CD4-positive, alpha-beta T cell (primary cell): ENCODE measurements around the gene NR3C2. TPM values are rescaled to one million over a fixed set of nuclear protein-coding genes. Genes with fewer than 3 reads are reported as not detected.
A peak's percentile ranks its signal among the peaks of the same experiment; 100 is the strongest.

ENCODE experiments used
- ATAC-seq: fragments of 200-7000 bp; cut with Tn5 transposase; one replicate; pipeline ENCODE4 v1.10.0; 2022; ENCODE audit warnings: mild to moderate bottlenecking; ENCODE audit not compliant: poor library complexity
- CTCF ChIA-PET: fragments of 350-600 bp; sonication (Branson Sonifier 250); formaldehyde crosslinking; loops from one replicate; lab custom pipeline; 2021; ENCODE audit warnings: antibody characterized with exemption, inconsistent platforms; lab: Charles Lee
- POLR2A ChIA-PET: fragments of 350-600 bp; sonication (Branson Sonifier 250); formaldehyde crosslinking; loops from one replicate; lab custom pipeline; 2021; ENCODE audit warnings: antibody characterized with exemption, inconsistent platforms; lab: Charles Lee
- DNase-seq, 14 experiments: peaks; one replicate each; pipeline ENCODE4 v3.0.0-alpha.2; 2013 to 2020; ENCODE audit warnings: mixed read lengths in 2 of 14
- H3K27ac ChIP-seq, 2 donors: one replicate each; pipeline versions ENCODE4 v1.5.1 to v1.7.0; 2013; ENCODE audit warnings: low read length in 2 of 2, low read depth in 1 of 2, mild to moderate bottlenecking in 1 of 2
- H3K27me3 ChIP-seq, 2 experiments: 1 replicate in 1 of 2; 2 replicates in 1 of 2; pipeline versions ENCODE4 v1.6.1 to v1.7.0; 2013; ENCODE audit warnings: low read length in 2 of 2, control low read depth in 1 of 2, mild to moderate bottlenecking in 1 of 2, moderate library complexity in 1 of 2; ENCODE audit not compliant: insufficient read depth in 2 of 2, control insufficient read depth in 1 of 2
- H3K36me3 ChIP-seq: one replicate; pipeline ENCODE4 v1.6.1; 2013; ENCODE audit warnings: low read length, control low read depth; ENCODE audit not compliant: insufficient read depth
- H3K4me1 ChIP-seq: one replicate; pipeline ENCODE4 v1.6.1; 2013; ENCODE audit warnings: low read length, control low read depth; ENCODE audit not compliant: insufficient read depth
- H3K4me3 ChIP-seq: one replicate; pipeline ENCODE4 v1.5.1; 2013; ENCODE audit warnings: mild to moderate bottlenecking, low read length, moderate library complexity
- H3K9me3 ChIP-seq, 2 experiments: 1 replicate in 1 of 2; 2 replicates in 1 of 2; pipeline versions ENCODE4 v1.6.1 to v1.7.0; 2013; ENCODE audit warnings: low read length in 2 of 2, mild to moderate bottlenecking in 2 of 2, control low read depth in 1 of 2, moderate library complexity in 1 of 2; ENCODE audit not compliant: control insufficient read depth in 1 of 2, insufficient read depth in 1 of 2
- H3K27ac Mint-ChIP-seq: one replicate; pipeline ENCODE4 v1.8.0; 2020; ENCODE audit warnings: mixed read lengths
- H3K27me3 Mint-ChIP-seq: one replicate; pipeline ENCODE4 v1.8.0; 2021; ENCODE audit warnings: mixed read lengths
- H3K36me3 Mint-ChIP-seq: one replicate; pipeline ENCODE4 v1.8.0; 2021; ENCODE audit warnings: low read depth, mixed read lengths
- H3K4me1 Mint-ChIP-seq: one replicate; pipeline ENCODE4 v1.8.0; 2021; ENCODE audit warnings: low read depth, mixed read lengths
- H3K4me3 Mint-ChIP-seq: one replicate; pipeline ENCODE4 v1.8.0; 2020; ENCODE audit warnings: mild to moderate bottlenecking, mixed read lengths
- H3K9me3 Mint-ChIP-seq: one replicate; pipeline ENCODE4 v1.8.0; 2020; ENCODE audit warnings: mixed read lengths
- CTCF ChIP-seq: fragments of 200-600 bp; IDR thresholded peaks from one replicate; pipeline ENCODE4 v1.8.0; 2022; ENCODE audit warnings: antibody characterized with exemption, mild to moderate bottlenecking
- intact Hi-C, 2 experiments: fragments of 100-400 bp; cut with DNase I in 1 of 2; cut with micrococcal nuclease in 1 of 2; formaldehyde crosslinking; loops; one replicate each; pipeline versions ENCODE4 v1.15.1 to v1.9.0; 2023 to 2025; cut with DNase I, micrococcal nuclease
- total RNA-seq, 174 experiments: library from RNA in 2 of 174; stranded (reverse) in 2 of 174; gene quantifications; one replicate each; pipeline ENCODE4 v1.2.3 and lab custom pipeline; 2021 to 2026

The NR3C2 gene
- total RNA-seq, 2 experiments from 2014 or later, result 31.6 to 35.0 TPM

- ChIA-PET POLR2A (interaction anchor here (0.6 to 2.1 kb wide), 2 partner anchors 23 to 72 kb away, joined by 3 to 19 read pairs; no protein-coding TSS in a partner anchor), CTCF (no interaction called here)
- H3K27ac Mint-ChIP-seq, result peak overlapping the region; percentile 92
These were observed 5.9 kb upstream of the NR3C2 start for GRCh38 chr4:148448141-148448540.

DNA sequence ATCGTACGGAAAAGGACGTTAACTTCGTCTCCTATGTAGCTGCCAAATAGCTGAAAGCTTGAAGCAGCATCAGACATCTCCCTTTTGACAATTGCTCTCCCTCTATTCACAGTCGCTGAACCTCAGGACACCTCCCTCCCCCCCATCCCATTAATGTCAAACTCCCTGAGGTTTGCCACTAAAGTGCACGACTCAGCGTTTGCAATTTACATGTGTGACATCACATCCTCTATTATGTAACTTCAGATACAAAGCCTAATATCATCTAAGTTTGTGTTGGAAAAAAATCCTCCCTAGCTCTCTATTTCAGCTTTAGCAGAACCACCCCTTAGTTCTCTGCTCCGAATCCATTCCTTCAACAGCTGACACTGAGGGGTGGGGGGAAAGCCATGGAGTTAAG, 5.5 kb upstream of the NR3C2 start:
- intact Hi-C loops, result loop anchor here (5.0 to 10.0 kb wide), 4 partner anchors 163 to 763 kb away; partner anchors contain the start of genes ARHGAP10 (in 1 of the 2) and PRMT9 (in 1 of the 2)
- Mint-ChIP-seq H3K4me3 (peak overlapping the region; percentile 94), H3K27ac (peak overlapping the region; percentile 92), H3K36me3 (peaks cover 20% of the 10 kb centered on the region), H3K9me3 (no peaks in the 10 kb centered on the region), H3K27me3 (peaks cover 5% of the 10 kb centered on the region), H3K4me1 (peaks cover 29% of the 10 kb centered on the region)
- Histone ChIP-seq H3K36me3 (no peaks in the 10 kb centered on the region), H3K27ac (no peak overlapping the region), H3K27me3 (no peaks in the 10 kb centered on the region), H3K9me3 (no peaks in the 10 kb centered on the region), H3K4me3 (no peak overlapping the region), H3K4me1 (peaks cover 26% of the 10 kb centered on the region)
- ChIA-PET CTCF (no interaction called here), POLR2A (interaction anchor here (0.8 to 2.1 kb wide), 2 partner anchors 72 to 386 kb away, joined by 3 to 19 read pairs; no protein-coding TSS in a partner anchor)
- TF ChIP-seq CTCF, result no peak
- ATAC-seq (peak; percentile 5), DNase-seq (peak in 8 of 14 experiments; percentile 6 to 79 (median 50))

More at GRCh38 chr4:148448141-148448540, 5.9 kb upstream of the NR3C2 start:
- Histone ChIP-seq H3K36me3 (no peaks in the 10 kb centered on the region), H3K27ac (no peak overlapping the region), H3K4me3 (no peak overlapping the region), H3K4me1 (peaks cover 22% of the 10 kb centered on the region), H3K27me3 (no peaks in the 10 kb centered on the region), H3K9me3 (no peaks in the 10 kb centered on the region)
- no peak overlapping the region for H3K4me3 Mint-ChIP-seq
- DNase-seq, result no peak
- no peak for TF ChIP-seq CTCF
- H3K36me3 Mint-ChIP-seq, result peaks cover 15% of the 10 kb centered on the region
- peaks cover 29% of the 10 kb centered on the region for H3K4me1 Mint-ChIP-seq
- no peaks in the 10 kb centered on the region for H3K9me3 Mint-ChIP-seq
- peaks cover 4% of the 10 kb centered on the region for H3K27me3 Mint-ChIP-seq
- ATAC-seq, result no peak
- intact Hi-C loops, result loop anchor here (5.0 to 10.0 kb wide), 4 partner anchors 163 to 763 kb away; partner anchors contain the start of genes ARHGAP10 (in 1 of the 2) and PRMT9 (in 1 of the 2)

GRCh38 chr4:148445860-148446330, 3.7 kb upstream of the NR3C2 start:
- DNase-seq, result peak in 1 of 14 experiments; percentile 32

More at GRCh38 chr4:148445860-148446330, 3.7 kb upstream of the NR3C2 start:
- Mint-ChIP-seq H3K4me3 (peak overlapping the region; percentile 94), H3K4me1 (peaks cover 44% of the 10 kb centered on the region), H3K9me3 (no peaks in the 10 kb centered on the region), H3K36me3 (peaks cover 34% of the 10 kb centered on the region), H3K27me3 (peaks cover 8% of the 10 kb centered on the region), H3K27ac (peak overlapping the region; percentile 92)
- no peaks in the 10 kb centered on the region for H3K27me3 ChIP-seq
- no peaks in the 10 kb centered on the region for H3K9me3 ChIP-seq
- no peaks in the 10 kb centered on the region for H3K36me3 ChIP-seq
- TF ChIP-seq CTCF, result no peak
- no peak for ATAC-seq
- peak overlapping the region; percentile 55 to 80 for H3K27ac ChIP-seq
- ChIA-PET CTCF (interaction anchor here (1.2 kb wide), 1 partner anchor 579 kb away, joined by 3 read pairs; no protein-coding TSS in a partner anchor), POLR2A (interaction anchor here (0.6 to 5.5 kb wide), 9 partner anchors 9 to 829 kb away, joined by 3 to 111 read pairs (median 5); partner anchors contain the start of gene TMEM184C)
- intact Hi-C loops, result loop anchor here (1.0 to 10.0 kb wide), 5 partner anchors 14 to 761 kb away; partner anchors contain the start of genes ARHGAP10 (in 1 of the 2) and PRMT9 (in 1 of the 2)
- H3K4me3 ChIP-seq, result peak overlapping the region; percentile 99
- peaks cover 32% of the 10 kb centered on the region for H3K4me1 ChIP-seq
